Fibroblast of pulmonary artery (primary cell): ENCODE results near the gene CENPB.

Experiments used
- DNase-seq: peaks from one replicate; pipeline ENCODE4 v3.0.0-alpha.2; 2010; ENCODE audit warnings: low read depth
- H3K4me3 ChIP-seq: replicated peaks from 2 replicates; pipeline ENCODE4 v1.5.1; 2011; ENCODE audit warnings: low read depth, mild to moderate bottlenecking, control low read depth, low read length, moderate library complexity
- TF ChIP-seq, protein P1 (sequence below): IDR thresholded peaks from 2 replicates; pipeline ENCODE4 v1.5.1; 2011; ENCODE audit warnings: mild to moderate bottlenecking, control low read depth, low read length, inconsistent platforms; ENCODE audit errors: missing control alignments

The CENPB gene

DNA sequence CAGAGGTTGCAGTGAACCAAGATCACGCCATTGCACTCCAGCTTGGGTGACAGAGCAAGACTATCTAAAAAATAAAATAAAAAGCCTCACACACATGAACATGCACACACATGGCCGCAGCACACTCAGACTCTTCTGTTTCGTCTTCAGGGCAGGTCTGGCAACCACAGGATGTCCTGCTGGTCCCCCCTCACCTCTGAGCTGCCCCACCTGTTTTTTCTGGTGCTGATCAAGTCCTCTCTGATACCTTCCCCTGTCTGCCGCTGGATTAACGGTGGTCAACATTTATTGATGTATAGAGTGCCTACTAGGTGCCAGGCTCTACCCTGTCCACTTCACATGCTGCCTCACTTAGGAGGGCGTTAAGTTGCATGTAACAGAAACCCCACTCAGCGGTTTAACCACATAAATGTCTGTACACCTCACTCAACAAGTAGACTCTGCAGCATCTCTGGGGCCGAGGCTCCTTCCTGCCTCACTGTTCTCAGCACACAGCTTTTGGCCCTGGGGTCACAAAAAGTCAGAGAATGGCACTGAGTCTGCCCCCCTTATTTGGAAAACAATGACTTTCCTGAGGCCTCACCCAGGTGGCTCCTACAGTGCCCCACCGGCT is 29.3 kb upstream of the CENPB start:
- DNase-seq = no peak
- TF ChIP-seq, protein P1, sequence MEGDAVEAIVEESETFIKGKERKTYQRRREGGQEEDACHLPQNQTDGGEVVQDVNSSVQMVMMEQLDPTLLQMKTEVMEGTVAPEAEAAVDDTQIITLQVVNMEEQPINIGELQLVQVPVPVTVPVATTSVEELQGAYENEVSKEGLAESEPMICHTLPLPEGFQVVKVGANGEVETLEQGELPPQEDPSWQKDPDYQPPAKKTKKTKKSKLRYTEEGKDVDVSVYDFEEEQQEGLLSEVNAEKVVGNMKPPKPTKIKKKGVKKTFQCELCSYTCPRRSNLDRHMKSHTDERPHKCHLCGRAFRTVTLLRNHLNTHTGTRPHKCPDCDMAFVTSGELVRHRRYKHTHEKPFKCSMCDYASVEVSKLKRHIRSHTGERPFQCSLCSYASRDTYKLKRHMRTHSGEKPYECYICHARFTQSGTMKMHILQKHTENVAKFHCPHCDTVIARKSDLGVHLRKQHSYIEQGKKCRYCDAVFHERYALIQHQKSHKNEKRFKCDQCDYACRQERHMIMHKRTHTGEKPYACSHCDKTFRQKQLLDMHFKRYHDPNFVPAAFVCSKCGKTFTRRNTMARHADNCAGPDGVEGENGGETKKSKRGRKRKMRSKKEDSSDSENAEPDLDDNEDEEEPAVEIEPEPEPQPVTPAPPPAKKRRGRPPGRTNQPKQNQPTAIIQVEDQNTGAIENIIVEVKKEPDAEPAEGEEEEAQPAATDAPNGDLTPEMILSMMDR = no peak
- H3K4me3 ChIP-seq = no peak overlapping the region

DNA sequence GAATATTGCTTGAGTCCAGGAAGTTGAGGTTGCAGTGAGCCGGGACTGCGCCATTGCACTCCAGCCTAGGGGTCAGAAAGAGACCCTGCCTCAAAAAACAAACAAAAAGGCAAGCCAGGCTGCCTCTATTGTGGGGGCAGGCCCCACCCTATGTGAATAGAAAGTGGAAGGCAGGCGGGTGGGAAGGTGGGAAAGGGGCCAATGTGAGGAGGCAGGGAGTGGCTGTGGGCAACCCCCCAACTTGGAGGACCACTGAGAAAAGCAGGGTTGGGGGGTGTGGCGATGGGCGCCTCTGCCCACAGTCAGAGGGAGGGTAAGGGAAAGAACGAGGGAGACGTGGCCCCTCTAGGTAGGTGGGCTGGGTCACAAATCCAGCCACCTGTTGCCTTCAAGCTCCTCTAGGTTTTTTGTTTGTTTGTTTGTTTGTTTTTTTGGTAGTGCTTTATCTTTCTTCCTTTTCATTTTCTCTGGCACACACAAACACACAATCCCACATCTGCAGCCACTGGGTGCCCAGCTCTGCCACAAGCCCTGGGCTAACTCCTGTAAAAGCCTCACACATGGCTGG is 28.5 kb upstream of the CENPB start:
- H3K4me3 ChIP-seq = no peak overlapping the region
- TF ChIP-seq, protein P1 = no peak
- DNase-seq = no peak

GRCh38 chr20:3813848-3814581 is 27.5 kb upstream of the CENPB start:
- no peak overlapping the region for H3K4me3 ChIP-seq
- TF ChIP-seq, protein P1 = no peak
- DNase-seq = no peak

DNA sequence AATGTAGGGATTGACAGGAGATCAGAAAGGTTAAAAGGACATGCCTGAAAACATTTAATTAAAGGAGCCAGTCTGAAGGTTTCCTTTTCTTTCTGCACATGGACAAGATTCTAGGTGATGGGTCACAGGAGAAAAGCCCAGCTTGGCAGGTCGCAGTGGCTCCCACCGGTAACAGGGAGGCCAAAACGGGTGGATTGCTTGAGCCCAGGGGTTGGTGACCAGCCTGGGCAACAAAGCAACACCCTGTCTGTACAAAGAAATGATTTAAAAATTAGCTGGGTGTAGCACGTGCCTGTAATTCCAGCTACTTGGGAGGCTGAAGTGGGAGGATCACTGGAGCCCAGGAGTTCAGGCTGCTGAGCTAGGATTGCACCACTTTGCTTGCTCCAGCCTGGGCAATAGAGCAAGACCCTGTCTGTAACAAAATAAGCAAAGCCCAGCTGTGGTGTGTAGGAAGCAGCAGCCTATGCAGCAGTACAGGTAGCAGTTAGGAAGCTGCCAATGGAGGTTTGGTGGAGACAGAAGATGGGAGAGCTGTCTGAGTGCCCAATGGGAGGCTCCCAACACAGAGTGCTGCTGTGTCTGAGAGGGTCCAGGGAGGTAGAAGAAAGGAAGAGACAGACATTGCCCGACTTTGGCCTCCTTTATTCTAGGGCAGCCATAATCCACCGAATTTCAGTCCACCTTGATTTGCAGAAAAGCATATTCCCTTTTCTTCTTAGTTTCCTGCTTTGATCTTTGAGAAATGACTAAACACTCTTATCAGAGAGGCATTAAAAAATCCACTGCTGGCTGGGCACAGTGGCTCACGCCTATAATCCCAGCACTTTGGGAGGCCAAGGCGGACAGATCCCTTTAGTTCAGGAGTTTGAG is 26.7 kb upstream of the CENPB start:
- no peak overlapping the region for H3K4me3 ChIP-seq
- TF ChIP-seq, protein P1 = no peak
- DNase-seq = no peak

DNA sequence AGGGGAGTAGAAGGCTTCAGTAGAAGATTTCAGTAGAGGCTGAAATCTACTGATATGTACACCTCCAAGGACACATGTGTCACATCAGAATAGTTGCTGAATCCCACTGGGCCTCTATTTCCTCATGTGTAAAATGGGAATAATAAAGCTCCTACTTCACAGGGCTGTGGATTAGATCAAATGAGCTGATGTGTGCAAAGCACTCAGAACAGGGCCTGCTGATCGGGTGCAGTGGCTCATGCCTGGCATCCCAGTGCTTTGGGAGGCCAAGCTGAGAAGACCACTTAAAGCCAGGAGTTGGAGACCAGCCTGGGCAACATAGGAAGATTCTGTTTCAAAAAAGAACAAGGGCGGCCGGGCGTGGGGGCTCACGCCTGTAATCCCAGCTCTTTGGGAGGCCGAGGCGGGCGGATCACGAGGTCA is 25.7 kb upstream of the CENPB start:
- no peak overlapping the region for H3K4me3 ChIP-seq
- TF ChIP-seq, protein P1 = no peak
- DNase-seq = no peak

DNA sequence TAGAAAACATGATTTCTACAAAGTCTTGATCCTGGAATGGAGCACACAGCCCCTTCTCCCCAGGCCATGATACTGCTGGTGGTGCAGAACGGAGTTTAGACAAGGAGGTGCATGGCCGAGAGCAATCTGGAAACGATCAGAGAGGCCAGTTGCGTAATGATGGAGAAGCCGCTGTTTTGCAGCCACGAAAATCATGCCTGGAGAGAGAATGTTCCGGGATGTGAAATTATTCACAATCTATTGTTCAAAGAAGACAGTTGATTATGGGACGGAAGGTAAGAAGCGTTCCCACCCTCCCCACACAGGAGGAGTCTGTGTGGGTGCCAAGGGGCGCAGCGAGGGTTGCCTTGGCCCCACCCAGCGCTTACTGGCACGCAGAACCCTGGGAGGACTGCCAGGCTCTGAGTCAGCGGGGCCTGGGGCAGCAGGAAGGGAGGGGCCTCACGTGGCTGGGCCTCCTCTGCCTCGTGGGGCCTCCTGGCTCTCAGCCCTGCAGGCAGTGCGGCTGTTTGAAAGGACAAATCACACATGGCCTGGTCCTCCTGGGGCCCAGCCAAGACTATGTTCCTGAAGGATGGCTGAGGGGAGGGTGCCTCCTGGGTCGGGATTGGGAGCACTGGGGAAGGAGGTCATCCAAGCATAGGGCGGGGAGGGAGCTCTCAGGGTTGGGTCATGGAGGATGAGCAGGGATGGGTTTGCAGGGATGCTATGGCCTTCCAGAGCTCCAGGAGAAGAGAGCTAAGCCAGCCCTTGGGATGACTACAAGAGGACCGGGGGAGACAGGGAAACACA is 25.1 kb upstream of the CENPB start:
- peak; percentile 100 for DNase-seq
- H3K4me3 ChIP-seq = peak overlapping the region; percentile 57
- TF ChIP-seq, protein P1 = no peak
